NT2/D1 (cell line): ENCODE measurements around the gene IGF2BP2.

ENCODE experiments used
- SUZ12 ChIP-seq: IDR thresholded peaks from 2 replicates; pipeline ENCODE4 v1.6.1; 2011; ENCODE audit not compliant: insufficient read length, insufficient read depth; ENCODE audit errors: extremely low read depth
- YY1 ChIP-seq: IDR thresholded peaks from 2 replicates; pipeline ENCODE4 v1.6.1; 2011; ENCODE audit not compliant: insufficient read length, insufficient read depth

GRCh38 chr3:185649414-185649813, 175.4 kb downstream of the IGF2BP2 start:
- TF ChIP-seq YY1, result no peak
- TF ChIP-seq SUZ12, result no peak
